Erythroblast (primary cell): ENCODE measurements around the gene RRAGC.

Experiments used
- DNase-seq, 2 experiments: peaks; one replicate each; lab custom pipeline; 2025; lab: John Stamatoyannopoulos, UW
- GATA1 ChIP-seq: IDR thresholded peaks from 2 replicates; pipeline ENCODE4 v1.6.1; 2011; ENCODE audit warnings: low read depth, mild to moderate bottlenecking, control low read depth, low read length, moderate library complexity
- POLR2A ChIP-seq: IDR thresholded peaks from 2 replicates; pipeline ENCODE4 v1.6.1; 2011; ENCODE audit warnings: mild to moderate bottlenecking, low read length

RRAGC gene

DNA sequence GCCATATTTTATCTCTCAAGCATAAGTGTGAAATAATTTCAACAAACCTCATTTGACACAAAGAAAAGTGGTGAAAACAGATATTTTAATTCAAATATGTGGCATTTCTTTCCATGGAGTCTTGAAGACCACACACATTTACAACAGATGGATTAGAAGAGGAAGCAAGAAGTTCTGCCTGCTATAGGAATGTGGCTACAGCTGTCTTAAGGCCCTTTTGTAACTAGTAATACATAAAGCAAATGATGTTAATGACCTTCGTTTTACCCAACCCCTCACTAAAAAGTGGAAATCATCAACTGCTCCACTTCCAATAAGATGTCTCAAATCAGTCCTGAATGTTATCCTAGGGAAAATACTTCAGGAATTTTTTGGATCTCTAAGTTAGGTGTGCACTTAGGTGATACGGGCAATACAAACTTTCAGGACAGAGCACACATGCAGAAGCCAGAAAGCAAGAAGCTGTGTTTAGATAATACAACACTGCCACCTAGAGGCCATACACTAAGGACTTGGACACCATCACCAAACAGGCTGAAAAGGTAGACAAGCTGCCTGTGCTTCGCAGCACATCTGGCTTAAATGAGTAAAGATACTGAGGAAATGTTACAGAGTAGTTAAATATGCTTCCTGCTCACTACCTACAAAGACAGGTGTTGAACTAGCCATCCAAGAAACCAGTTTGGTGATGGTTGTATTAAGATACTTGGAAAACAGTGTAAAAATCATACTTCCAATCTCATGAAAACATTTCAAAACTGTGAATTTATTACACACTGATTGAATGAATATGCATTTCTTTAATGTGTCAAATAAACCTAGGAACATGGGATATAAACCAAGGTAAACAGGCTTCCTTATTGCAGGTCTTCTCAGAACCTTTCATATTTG lies 24.4 kb downstream of the RRAGC start:
- no peak for TF ChIP-seq POLR2A
- DNase-seq, result peak; percentile 86 to 90

DNA sequence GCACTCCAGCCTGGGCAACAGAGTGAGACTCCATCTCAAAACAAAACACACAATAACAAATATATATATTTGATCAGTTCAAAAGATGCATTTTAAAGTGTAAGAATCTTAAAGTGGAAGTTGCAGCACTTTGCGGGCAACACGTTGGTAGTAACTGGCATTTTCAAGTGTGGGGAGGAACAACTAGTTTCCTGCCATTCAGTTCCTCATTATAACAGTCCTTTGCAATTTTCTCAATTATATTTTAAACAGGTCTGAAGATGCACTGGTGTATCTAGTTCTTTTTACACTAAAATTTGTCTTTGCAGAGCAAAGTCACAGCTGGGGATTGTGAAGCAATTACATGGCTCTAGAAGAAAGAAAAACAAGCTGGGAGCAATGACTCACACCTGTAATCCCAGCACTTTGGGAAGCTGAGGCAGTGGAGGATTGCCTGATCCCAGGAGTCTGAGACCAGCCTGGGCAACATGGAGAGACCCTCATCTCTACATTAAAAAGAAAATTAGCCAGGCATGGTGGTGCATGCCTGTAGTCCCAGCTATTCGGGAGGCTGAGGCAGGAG lies 25.3 kb downstream of the RRAGC start:
- TF ChIP-seq GATA1 (no peak), POLR2A (no peak)
- DNase-seq, result no peak

DNA sequence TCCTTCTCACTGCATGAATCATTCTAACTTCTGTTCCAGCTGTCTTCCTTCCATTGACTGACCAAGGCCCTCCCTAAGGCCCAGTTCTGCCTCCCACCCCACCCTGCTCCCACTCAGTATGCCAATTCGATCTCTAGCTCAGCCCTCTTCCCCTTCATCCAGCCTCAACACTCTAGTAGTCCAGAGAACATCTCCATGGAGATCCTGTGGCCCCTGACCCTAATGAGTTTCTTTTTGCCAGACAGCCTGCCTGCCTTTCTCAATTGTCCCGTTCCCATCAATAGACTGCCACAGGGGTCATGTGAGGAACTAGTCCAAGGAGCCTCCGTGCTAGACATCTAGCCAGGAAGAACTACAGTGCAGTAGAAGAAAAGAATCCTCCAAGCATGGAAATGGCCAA lies 26.4 kb downstream of the RRAGC start:
- no peak for DNase-seq
- TF ChIP-seq GATA1 (no peak), POLR2A (no peak)

DNA sequence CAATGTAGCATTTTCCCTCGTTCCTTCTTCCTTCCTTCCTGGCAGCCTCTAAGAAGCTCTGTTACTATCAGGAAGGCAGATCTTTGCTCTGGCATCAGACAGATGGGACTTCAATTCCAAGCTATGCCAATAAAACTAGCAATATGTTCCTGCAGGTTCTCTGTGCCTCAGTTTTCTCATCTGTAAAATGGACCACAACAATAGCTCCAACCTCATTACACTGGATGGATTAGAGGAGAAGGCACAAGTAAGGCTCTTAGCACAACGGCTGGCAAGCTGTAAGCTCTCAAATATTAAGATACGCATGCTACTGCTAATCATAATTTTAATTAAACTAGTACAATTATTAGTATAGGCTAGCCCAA lies 27.2 kb downstream of the RRAGC start:
- TF ChIP-seq POLR2A (no peak), GATA1 (no peak)

DNA sequence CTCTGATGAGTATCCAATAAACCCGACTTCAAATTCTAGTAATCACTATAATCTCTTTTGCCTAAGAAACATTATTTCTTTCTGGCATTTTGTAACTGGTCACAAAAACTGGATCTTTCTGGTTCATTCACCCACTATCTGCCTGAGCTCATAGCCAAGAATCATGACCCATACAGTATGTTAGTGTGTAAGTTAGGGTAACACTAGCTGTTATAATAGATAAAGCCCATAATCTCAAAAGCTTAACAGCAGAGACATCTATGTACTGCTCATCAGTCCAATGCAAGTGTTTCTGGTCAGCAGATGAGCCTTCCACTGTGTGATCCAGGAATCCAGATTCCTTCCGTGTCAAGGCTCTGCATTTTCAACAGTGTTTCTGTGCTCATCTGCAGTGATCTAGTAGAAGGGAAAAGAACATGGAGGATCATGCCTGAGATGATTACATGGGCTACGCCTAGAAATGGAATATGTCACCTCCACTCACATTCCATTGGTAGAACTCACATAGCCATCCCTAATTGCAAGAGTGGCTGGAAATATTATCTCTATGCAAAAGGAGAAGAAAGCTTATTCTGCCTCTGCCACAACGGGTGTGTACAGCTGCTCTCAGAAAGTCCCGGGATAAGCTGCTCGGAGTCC lies 27.7 kb downstream of the RRAGC start:
- TF ChIP-seq POLR2A, result no peak
- TF ChIP-seq GATA1, result no peak
- DNase-seq, result peak in 1 of 2 experiments; percentile 68

More for the DNA sequence above, 27.2 kb downstream of the RRAGC start:
- DNase-seq, result no peak

DNA sequence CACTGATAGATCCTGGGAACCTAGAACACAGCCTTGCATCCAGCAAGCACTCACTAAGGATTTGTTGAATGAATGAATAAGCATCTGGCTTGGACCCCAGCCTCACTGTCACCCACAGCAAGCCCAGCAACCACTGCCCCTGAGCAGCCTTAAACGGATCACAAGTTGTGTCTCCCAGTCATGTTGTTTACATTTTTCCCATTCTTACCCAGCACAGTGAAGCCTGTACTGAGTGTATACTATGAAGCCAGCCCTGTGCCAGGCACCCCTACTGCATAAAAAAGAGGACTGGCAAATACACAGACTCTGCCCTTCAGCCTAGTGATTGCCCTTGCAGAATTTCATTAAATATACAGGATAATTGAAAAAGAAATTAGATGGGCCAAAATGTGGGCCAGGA lies 30.2 kb downstream of the RRAGC start:
- no peak for TF ChIP-seq GATA1
- DNase-seq, result no peak

DNA sequence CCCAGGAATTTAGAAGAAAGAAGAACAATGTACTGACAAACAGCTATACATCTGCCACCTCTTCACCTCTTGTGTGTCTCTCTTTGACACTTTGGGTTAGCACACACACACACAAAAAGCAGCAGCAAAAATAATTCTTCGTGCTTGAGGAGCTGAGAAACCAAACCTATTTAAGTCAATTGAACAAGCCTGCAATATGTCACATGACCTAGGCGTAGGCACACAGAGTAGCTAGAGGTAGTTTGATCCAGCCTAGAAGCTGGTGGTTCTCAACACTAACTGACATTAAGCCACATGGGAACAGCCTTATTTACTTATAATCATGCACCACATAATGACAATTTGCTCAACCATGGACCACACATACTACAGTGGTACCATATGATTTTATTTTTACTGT lies 32.3 kb downstream of the RRAGC start:
- DNase-seq, result no peak
- no peak for TF ChIP-seq GATA1

DNA sequence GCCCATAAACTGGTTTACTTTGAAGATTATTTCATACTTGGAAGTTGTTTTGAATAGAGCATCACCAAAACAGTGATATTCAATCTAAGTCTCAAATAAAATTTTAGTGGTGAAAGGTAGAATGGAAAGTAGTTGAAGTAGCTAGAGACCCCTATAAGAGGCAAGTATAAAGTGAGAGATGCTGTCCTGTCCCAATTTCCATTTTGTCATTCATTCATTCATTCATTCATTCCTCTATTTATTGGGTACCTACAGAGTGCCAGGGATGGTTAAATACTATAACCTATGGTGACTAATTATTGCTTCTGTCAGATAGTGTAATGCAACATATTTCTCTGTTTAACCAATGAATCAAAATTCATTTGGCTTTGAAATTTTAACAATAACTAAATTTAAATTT lies 32.7 kb downstream of the RRAGC start:
- DNase-seq, result no peak
- no peak for TF ChIP-seq GATA1

DNA sequence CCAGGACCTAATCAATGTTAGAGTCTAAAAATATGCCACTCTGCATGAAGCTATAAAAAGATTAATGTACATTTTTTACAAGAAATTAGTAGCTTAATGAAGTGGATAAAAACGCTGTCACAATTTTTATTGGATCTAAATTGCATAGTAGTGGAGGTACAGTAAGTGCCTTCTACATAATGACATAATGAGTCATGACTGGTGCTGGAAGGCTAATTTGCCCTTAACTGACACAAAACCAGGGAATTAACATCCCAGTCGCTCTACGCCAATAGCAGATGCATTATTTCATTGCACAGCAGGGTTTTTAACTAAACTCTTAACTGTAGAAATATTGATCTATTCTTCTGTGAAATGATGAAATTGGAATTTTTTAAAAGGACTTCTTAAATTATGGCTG lies 33.3 kb downstream of the RRAGC start:
- TF ChIP-seq GATA1 (no peak), POLR2A (no peak)
- DNase-seq, result no peak

DNA sequence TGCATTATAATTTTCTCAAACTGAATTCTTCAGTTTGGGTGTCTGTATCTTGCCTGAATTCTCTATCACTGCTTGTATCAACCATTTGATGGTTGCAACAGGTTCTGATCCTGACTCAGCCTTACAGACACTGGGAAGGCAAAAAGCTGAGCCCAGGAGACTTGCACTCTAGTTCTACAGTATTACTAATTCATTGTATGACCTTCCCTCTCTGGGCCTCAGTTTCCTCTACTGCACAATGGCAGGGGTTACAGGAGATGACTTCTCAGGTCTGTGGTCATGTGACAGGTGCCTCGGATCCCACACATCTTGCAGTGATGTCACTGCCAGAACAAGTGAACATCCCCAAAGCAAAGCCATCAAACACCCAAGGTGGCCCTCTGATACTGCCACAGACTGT lies 38.7 kb downstream of the RRAGC start:
- no peak for DNase-seq
- TF ChIP-seq GATA1, result no peak
- TF ChIP-seq POLR2A, result no peak

DNA sequence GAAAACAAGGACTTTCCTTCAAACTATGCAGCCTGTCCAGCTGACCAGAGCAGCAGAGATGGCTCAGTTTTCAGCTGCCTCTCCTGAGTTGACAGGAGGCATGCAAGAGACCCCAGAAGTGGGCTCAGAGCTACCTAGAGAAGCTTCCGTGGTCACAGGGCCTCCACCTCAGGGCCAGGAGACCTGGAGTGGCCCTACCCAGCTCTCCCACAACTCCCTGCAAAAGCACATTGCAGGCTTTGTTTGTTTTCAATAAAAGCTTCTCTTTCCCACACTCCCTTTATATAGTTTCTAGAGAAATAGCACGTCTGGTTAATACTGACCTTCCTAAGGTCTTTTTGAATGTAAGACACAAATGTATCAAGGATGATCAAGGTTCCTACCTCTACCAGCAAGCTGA lies 40.1 kb downstream of the RRAGC start:
- no peak for TF ChIP-seq GATA1
- no peak for TF ChIP-seq POLR2A
- no peak for DNase-seq

DNA sequence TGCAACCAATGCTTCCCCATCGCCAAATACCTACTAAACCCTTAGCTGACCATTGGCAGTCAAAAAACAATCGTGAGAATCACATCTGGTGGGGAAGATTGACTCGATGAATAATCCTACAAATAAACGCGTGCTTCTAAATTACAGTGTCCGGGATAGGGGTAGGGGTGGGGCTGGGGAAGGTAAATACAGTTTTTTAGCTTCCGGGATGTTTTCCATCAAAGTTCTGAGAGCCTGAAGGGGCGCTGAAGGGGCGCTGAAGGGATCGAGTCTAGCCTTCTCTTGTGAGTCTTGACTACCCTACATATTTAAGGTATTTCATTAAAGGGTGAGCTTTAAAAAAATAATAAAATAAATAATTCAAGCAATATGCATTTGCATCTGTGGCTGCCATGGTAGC lies 40.5 kb downstream of the RRAGC start:
- DNase-seq, result no peak
- TF ChIP-seq POLR2A (no peak), GATA1 (no peak)

DNA sequence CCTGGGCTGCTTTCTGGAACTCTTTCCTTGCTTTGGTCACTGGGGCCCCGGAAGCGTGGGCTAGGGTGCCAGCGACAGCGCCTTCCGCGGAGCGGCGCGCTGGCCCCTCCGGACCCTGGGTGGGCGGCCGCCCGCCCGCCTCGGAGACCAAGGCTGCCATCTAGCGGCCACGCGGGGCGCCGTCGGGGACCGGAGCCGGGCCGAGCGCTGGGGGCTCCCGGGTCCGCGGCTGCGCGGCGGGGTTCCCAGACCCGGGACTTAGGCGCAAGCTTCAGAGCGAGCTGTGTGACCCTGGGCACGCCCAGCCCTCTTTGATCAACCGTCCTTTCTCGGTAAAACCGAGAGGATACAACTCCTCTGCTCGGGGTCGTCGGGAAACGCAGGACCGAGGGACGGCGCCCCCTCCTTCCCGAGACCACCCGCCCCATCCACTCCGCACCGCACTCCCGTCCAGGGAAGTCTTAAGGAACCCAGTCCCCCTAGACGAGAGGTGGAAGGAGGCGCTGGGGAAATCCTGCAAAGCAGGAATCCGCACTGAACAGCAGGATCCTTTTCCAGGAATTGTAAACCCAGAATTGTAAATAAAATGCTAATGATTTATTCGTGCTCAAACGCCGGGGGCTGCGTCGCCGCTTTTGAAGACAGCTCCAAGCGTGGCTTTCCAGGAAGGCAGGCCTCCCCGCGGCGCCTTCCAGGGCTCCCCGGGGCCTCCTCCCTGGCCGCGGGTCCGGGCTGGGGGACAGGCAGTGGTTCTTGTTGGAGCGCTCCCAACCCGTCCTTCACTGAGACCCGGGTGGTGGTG lies 41.2 kb downstream of the RRAGC start:
- no peak for TF ChIP-seq GATA1
- no peak for TF ChIP-seq POLR2A
- peak; percentile 15 to 42 for DNase-seq
